Stimulated activated CD4-positive, alpha-beta T cell treated with anti-CD3 and anti-CD28 coated beads, Interleukin-15, amount 100 ng/mL, for 48 hours (primary cell): ENCODE results near the gene ZNF579.

Source experiments
- DNase-seq, 2 donors: peaks; one replicate each; pipeline ENCODE4 v3.0.0-alpha.2; 2020; ENCODE audit warnings: low read depth in 2 of 2

The ZNF579 gene

DNA sequence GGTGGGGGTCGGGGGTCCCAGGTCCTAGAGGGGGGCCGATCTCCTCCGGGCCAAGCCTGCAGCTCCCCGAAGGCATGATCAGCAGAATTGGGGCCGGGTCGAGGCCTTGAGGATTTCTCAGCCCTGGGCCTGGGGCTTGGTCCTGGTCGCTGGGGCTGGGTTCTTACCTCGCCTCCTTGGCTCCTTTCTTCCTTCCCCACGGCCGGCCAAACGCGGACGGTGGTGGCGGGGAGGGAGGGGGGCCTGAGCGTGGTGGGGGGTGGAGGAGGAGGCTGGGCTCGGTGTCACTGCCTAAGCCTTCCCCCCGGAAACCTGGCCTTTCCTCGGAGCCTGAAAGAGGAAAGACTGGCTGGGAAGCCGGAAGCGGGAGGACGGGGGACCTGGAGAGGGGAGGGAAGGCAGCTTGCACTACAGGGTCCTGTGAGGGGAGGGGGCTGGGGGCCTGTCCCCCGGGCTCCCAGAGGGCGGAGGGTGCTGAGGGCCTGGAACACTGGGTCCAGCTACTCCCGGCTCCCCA lies at the start of gene ZNF579:
Gene ZNF579 (minus strand): TSS at position 221 of the 517 bp plus-strand sequence. CDS start 1,209 bp downstream, outside the sequence.
- DNase-seq, result peak; percentile 72 to 79

DNA sequence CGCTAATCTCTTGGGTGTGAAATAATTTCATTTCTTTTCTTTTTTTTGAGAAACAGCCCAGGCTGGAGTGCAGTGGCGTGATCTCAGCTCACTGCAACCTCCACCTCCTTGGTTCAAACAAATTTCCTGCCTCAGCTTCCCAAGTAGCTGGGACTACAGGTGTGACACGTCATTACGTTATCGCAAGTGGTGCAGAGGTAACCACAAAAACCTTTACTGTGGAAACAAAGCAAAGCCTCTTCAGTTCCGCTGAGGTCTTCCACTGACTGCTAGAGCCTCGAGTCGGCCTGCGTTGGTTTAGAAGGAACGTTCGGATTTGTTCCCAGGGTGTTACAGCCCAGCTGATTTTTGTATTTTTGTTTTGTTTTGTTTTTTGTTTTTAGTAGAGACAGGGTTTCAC lies 45.7 kb upstream of the ZNF579 start:
- no peak for DNase-seq

DNA sequence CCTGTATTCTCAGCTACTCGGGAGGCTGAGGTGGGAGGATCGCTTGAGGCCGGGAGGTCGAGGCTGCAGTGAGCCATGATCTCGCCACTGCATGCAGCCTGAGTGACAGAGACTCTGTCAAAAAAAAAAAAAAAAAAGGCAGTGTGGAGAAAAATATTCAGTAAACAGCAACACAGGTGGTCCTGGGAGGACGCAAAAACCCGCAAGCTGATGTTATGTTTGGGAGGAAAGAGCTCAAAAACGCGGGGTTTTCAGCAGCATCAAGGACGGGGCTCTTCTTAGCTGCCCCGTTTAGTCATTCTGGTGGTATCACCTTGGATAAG lies 44.3 kb upstream of the ZNF579 start:
- DNase-seq, result no peak

GRCh38 chr19:55624109-55625003 lies 43.7 kb upstream of the ZNF579 start, which contains the start of gene ZNF784:
TSS of gene ZNF784 (minus strand) at chr19:55624566. CDS start at chr19:55624561, 5 bp downstream.
- peak; percentile 91 to 92 for DNase-seq

DNA sequence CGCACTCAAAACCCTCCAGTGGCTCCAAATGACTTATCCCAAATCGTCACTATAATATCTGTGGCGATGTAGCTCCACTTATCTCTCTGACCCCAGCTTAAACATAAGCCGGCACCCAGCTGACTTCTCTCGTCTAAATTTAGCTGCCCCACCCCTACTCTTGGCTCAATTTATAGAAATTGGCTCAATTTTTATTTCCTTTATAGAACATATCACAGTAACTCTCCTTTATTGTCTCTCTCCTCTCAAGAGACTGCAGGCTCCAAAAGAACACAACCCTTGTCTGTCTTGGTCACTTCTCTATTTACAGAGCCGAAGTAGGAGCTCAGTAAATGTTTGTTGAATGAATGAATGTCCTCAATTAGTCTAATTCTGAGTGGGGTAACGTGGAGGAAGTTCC lies 42.9 kb upstream of the ZNF579 start:
- DNase-seq, result no peak

DNA sequence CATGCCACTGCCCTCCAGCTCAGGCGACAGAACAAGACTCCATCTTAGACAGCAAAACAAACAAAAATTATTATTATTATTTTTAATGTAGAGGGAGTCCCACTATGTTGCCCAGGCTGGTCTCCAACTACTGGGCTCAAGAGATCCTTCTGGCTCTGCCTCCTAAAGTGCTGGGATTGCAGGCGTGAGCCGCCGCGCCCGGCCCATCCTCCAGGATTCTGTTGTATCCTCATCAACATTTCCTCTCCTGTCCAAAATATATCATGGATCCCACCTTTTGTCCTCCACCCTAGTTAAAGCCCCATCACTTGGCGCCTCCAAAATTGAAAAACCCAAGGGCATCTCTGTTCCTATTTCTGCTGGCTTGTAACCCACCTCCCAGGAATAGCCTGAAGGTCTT lies 42.5 kb upstream of the ZNF579 start:
- no peak for DNase-seq

- no peak for DNase-seq
Measured at GRCh38 chr19:55622242-55622969, 41.8 kb upstream of the ZNF579 start.

GRCh38 chr19:55621673-55622231 lies 41.1 kb upstream of the ZNF579 start:
- DNase-seq, result no peak

- no peak for DNase-seq
Measured at GRCh38 chr19:55621205-55621672, 40.6 kb upstream of the ZNF579 start.

DNA sequence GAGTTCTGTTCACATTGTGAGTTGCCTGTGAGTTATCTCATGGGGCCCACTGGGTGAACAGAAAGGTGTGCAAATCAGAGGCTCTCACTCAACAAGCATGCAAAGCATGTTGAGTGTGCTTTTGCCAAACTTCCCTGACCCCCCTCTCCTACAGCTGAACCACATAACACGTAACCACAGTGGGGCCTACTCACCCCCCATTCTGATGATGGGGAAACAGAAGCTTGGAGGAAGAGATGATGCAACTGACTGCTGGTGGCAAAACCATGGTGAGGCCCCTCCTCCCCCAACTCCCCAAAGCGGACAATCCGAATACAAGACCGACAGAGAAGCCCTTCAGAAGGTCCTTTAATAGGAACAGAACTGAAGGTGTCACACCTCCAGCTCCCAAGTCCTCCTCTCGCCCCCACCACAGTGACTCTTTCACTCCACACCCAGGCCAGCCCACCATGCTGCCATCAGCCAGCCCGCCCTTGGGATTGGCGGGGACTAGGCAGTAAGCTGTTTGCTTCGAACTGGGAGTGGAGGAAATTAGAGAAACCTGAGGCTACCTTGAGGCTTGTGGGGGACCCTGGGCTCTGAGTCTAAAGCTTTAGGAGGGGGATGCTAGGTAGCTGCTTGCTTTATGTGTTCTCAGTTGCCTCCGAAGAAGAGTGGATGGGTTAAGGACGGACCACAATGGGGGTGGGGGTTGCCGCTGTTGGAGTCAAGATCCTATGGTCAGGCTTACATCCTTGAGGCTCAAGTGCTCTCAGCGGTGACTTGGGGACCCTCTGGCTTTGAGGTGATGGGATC lies 40.0 kb upstream of the ZNF579 start:
- no peak for DNase-seq

- DNase-seq, result no peak
Measured at GRCh38 chr19:55619286-55619685, 38.6 kb upstream of the ZNF579 start.

GRCh38 chr19:55618426-55618825 lies 37.8 kb upstream of the ZNF579 start:
- DNase-seq, result no peak

- DNase-seq, result no peak
Measured at GRCh38 chr19:55617426-55617825, 36.8 kb upstream of the ZNF579 start.

- DNase-seq, result no peak
Measured at GRCh38 chr19:55616395-55616875, 35.8 kb upstream of the ZNF579 start.

- DNase-seq, result no peak
Measured at GRCh38 chr19:55615543-55616394, 35.1 kb upstream of the ZNF579 start.

DNA sequence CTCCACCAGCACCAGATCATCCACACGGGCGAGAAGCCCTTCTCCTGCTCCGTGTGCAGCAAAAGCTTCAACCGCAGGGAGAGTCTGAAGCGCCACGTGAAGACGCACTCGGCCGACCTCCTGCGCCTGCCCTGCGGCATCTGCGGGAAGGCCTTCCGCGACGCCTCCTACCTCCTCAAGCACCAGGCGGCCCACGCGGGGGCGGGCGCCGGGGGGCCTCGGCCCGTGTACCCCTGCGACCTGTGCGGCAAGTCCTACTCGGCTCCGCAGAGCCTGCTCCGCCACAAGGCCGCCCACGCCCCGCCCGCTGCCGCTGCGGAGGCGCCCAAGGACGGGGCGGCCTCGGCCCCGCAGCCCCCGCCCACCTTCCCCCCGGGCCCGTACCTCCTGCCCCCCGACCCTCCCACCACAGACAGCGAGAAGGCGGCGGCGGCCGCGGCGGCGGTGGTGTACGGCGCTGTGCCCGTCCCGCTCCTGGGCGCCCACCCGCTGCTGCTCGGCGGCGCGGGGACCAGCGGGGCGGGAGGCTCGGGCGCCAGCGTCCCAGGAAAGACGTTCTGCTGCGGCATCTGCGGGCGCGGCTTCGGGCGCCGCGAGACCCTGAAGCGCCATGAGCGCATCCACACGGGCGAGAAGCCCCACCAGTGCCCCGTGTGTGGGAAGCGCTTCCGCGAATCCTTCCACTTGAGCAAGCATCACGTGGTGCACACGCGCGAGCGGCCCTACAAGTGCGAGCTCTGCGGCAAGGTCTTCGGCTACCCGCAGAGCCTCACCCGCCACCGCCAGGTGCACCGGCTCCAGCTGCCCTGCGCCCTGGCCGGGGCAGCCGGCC lies 34.3 kb upstream of the ZNF579 start:
- DNase-seq, result no peak

DNA sequence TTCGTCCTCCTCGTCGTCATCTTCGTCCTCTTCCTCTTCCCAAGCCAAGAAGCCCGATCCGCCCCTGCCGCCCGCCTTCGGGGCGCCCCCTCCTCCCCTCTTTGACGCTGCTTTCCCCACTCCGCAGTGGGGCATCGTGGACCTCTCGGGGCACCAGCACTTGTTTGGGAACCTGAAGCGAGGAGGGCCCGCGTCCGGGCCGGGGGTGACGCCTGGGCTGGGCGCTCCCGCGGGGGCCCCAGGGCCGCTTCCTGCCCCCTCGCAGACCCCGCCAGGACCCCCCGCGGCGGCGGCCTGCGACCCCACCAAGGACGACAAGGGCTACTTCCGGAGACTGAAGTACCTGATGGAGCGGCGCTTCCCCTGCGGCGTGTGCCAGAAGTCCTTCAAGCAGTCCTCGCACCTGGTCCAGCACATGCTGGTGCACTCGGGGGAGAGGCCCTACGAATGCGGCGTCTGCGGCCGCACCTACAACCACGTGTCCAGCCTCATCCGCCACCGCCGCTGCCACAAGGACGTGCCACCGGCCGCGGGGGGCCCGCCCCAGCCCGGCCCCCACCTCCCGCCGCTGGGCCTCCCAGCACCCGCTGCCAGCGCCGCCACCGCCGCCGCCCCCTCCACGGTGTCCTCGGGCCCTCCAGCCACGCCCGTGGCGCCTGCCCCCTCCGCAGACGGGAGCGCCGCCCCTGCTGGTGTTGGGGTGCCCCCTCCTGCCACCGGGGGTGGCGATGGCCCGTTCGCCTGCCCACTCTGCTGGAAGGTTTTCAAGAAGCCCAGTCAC lies 33.5 kb upstream of the ZNF579 start:
- no peak for DNase-seq

GRCh38 chr19:55613396-55613795 lies 32.7 kb upstream of the ZNF579 start:
- no peak for DNase-seq
